AG09309 (cell line): ENCODE measurements around the gene R3HCC1L.

Experiments used
- DNase-seq: peaks from one replicate; pipeline ENCODE4 v3.0.0-alpha.2; 2010; ENCODE audit warnings: low read depth
- H3K4me3 ChIP-seq: 2 replicates; pipeline ENCODE4 v1.5.1; 2011; ENCODE audit warnings: mild to moderate bottlenecking, low read depth, low read length, moderate library complexity; ENCODE audit not compliant: control insufficient read depth
- CTCF ChIP-seq: IDR thresholded peaks from 2 replicates; pipeline ENCODE4 v1.5.1; 2011; ENCODE audit warnings: mild to moderate bottlenecking, low read depth, low read length, inconsistent platforms; ENCODE audit not compliant: insufficient read depth, control insufficient read depth; ENCODE audit errors: missing control alignments

The R3HCC1L gene

GRCh38 chr10:98096731-98097130 is 37.7 kb upstream of the R3HCC1L start:
- no peak overlapping the region for H3K4me3 ChIP-seq
- DNase-seq: no peak
- no peak for TF ChIP-seq CTCF

GRCh38 chr10:98097175-98097574 is 37.3 kb upstream of the R3HCC1L start:
- H3K4me3 ChIP-seq: no peak overlapping the region

GRCh38 chr10:98097616-98098015 is 36.8 kb upstream of the R3HCC1L start:
- DNase-seq: no peak
- no peak overlapping the region for H3K4me3 ChIP-seq
- no peak for TF ChIP-seq CTCF

More at GRCh38 chr10:98097175-98097574, 37.3 kb upstream of the R3HCC1L start:
- no peak for TF ChIP-seq CTCF
- no peak for DNase-seq

GRCh38 chr10:98098247-98098646 is 36.2 kb upstream of the R3HCC1L start:
- no peak overlapping the region for H3K4me3 ChIP-seq
- no peak for DNase-seq
- TF ChIP-seq CTCF: no peak

DNA sequence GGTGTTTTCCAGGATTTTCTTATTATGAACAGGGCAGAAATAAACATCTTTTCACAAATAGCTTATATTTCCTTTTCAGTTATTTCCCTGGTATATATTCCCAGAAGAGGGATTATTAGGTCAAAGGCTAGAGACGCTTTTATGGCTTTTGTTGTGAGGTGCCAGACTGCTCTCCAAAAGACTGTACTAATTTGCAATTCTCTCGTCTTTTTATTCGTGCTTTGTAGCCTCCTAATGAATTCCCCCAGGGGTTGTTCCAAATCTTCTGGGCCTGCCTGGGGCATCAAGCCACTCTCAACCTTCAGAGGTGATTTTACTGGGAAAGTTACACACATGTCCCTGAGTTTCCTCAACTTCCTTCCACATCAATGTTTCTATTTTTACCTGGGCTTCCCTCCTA is 34.0 kb upstream of the R3HCC1L start:
- no peak overlapping the region for H3K4me3 ChIP-seq
- TF ChIP-seq CTCF: no peak
- no peak for DNase-seq

GRCh38 chr10:98101366-98101765 is 33.1 kb upstream of the R3HCC1L start:
- TF ChIP-seq CTCF: no peak
- DNase-seq: no peak
- no peak overlapping the region for H3K4me3 ChIP-seq

- DNase-seq: no peak
- no peak for TF ChIP-seq CTCF
Measured at GRCh38 chr10:98104125-98104524, 30.3 kb upstream of the R3HCC1L start.

More at GRCh38 chr10:98104125-98104524, 30.3 kb upstream of the R3HCC1L start:
- no peak overlapping the region for H3K4me3 ChIP-seq
